ENCODE measurements around the gene FRRS1L.

Gene FRRS1L

GRCh38 chr9:109172935-109173334 is 5.9 kb upstream of the FRRS1L start:
- no peak overlapping the region for H3K4me3 ChIP-seq (IDR thresholded peaks at IDR 0.05; ENCODE audit: insufficient read depth, low read depth, low read length)
- no peaks in the 10 kb centered on the region for H3K27me3 ChIP-seq (ENCODE audit: insufficient read depth, low read depth)
- no peaks in the 10 kb centered on the region for H3K36me3 ChIP-seq (ENCODE audit: insufficient read depth)
- no peak overlapping the region for H3K4me2 ChIP-seq
- no peak overlapping the region for H3K27ac ChIP-seq
- no peak for TF ChIP-seq CTCF (conservative IDR thresholded peaks at IDR 0.05; ENCODE audit: low read depth, low read length)
- H4K20me1 ChIP-seq (ENCODE audit: insufficient read depth), result no peaks in the 10 kb centered on the region
- H2AFZ ChIP-seq (ENCODE audit: low read depth), result no peak overlapping the region
- no peak overlapping the region for H3K9ac ChIP-seq
- H3K4me1 ChIP-seq (ENCODE audit: low read depth, poor library complexity, severe bottlenecking), result no peaks in the 10 kb centered on the region
- H3K79me2 ChIP-seq (ENCODE audit: insufficient read depth, low read depth), result no peaks in the 10 kb centered on the region

- H3K4me3 ChIP-seq (IDR thresholded peaks at IDR 0.05; ENCODE audit: insufficient read depth, low read depth, low read length), result no peak overlapping the region
- H3K36me3 ChIP-seq (ENCODE audit: insufficient read depth), result no peaks in the 10 kb centered on the region
- no peak overlapping the region for H3K27ac ChIP-seq
- no peaks in the 10 kb centered on the region for H3K79me2 ChIP-seq (ENCODE audit: insufficient read depth, low read depth)
- no peak overlapping the region for H2AFZ ChIP-seq (ENCODE audit: low read depth)
- TF ChIP-seq CTCF (conservative IDR thresholded peaks at IDR 0.05; ENCODE audit: low read depth, low read length), result no peak
- no peaks in the 10 kb centered on the region for H4K20me1 ChIP-seq (ENCODE audit: insufficient read depth)
- H3K4me1 ChIP-seq (ENCODE audit: low read depth, poor library complexity, severe bottlenecking), result no peaks in the 10 kb centered on the region
- no peaks in the 10 kb centered on the region for H3K27me3 ChIP-seq (ENCODE audit: insufficient read depth, low read depth)
- no peak overlapping the region for H3K9ac ChIP-seq
- no peak overlapping the region for H3K4me2 ChIP-seq
These were observed 4.9 kb upstream of the FRRS1L start for GRCh38 chr9:109171926-109172325.

- Histone ChIP-seq H3K4me1 (ENCODE audit: low read depth, poor library complexity, severe bottlenecking) (no peaks in the 10 kb centered on the region), H3K9ac (no peak overlapping the region), H3K4me3 (IDR thresholded peaks at IDR 0.05; ENCODE audit: insufficient read depth, low read depth, low read length) (no peak overlapping the region), H2AFZ (ENCODE audit: low read depth) (no peak overlapping the region), H3K27me3 (ENCODE audit: insufficient read depth, low read depth) (no peaks in the 10 kb centered on the region), H4K20me1 (ENCODE audit: insufficient read depth) (no peaks in the 10 kb centered on the region), H3K79me2 (ENCODE audit: insufficient read depth, low read depth) (no peaks in the 10 kb centered on the region), H3K4me2 (no peak overlapping the region), H3K27ac (no peak overlapping the region), H3K36me3 (ENCODE audit: insufficient read depth) (no peaks in the 10 kb centered on the region)
- no peak for TF ChIP-seq CTCF (conservative IDR thresholded peaks at IDR 0.05; ENCODE audit: low read depth, low read length)
These were observed 1.1 kb upstream of the FRRS1L start for GRCh38 chr9:109168170-109168569.

- Histone ChIP-seq H3K79me2 (ENCODE audit: insufficient read depth, low read depth) (no peaks in the 10 kb centered on the region), H4K20me1 (ENCODE audit: insufficient read depth) (no peaks in the 10 kb centered on the region), H3K27me3 (ENCODE audit: insufficient read depth, low read depth) (no peaks in the 10 kb centered on the region), H2AFZ (ENCODE audit: low read depth) (no peak overlapping the region), H3K4me2 (no peak overlapping the region), H3K27ac (no peak overlapping the region), H3K4me1 (ENCODE audit: low read depth, poor library complexity, severe bottlenecking) (no peaks in the 10 kb centered on the region), H3K9ac (no peak overlapping the region), H3K4me3 (IDR thresholded peaks at IDR 0.05; ENCODE audit: insufficient read depth, low read depth, low read length) (no peak overlapping the region), H3K36me3 (ENCODE audit: insufficient read depth) (no peaks in the 10 kb centered on the region)
- no peak for TF ChIP-seq CTCF (conservative IDR thresholded peaks at IDR 0.05; ENCODE audit: low read depth, low read length)
These were observed 667 bp upstream of the FRRS1L start for GRCh38 chr9:109167716-109168115.

All from KMS-11 (cell line).